Measurements from ENCODE around the gene RBL1. TPM values are rescaled to one million over a fixed set of nuclear protein-coding genes. Genes with fewer than 3 reads are reported as not detected.
"Not testable (repeated sequence)": the region's sequence is repeated elsewhere in the genome, so short reads cannot be mapped to it uniquely, and the experiment has no call there.

RBL1 gene
- total and polyA plus RNA-seq, 2 donors from 2014 or later = 1.3 to 6.5 TPM

GRCh38 chr20:37053230-37053950, 42.4 kb downstream of the RBL1 start:
- Histone ChIP-seq H3K9ac (ENCODE audit: low read length in 3 of 3) (no peak overlapping the region), H3K27me3 (ENCODE audit: control insufficient read depth, insufficient read depth, low read length) (no peaks in the 10 kb centered on the region), H3K4me3 (ENCODE audit: low read length in 3 of 3) (no peak overlapping the region), H3K36me3 (ENCODE audit: control insufficient read depth in 2 of 3, insufficient read depth in 3 of 3, low read length in 3 of 3) (peaks cover 0 to 3% (median 0%) of the 10 kb centered on the region in 3 donors), H3K9me3 (ENCODE audit: control insufficient read depth in 2 of 3, insufficient read depth in 1 of 3, low read length in 3 of 3) (no peaks in the 10 kb centered on the region), H3K27ac (ENCODE audit: low read depth in 2 of 2, low read length in 2 of 2) (no peak overlapping the region), H3K4me1 (ENCODE audit: control insufficient read depth in 2 of 3, insufficient read depth in 2 of 3, low read depth in 1 of 3, low read length in 3 of 3) (no peaks in the 10 kb centered on the region)
- DNase-seq (no peak), FAIRE-seq (no peak)
- TF ChIP-seq, protein P1, sequence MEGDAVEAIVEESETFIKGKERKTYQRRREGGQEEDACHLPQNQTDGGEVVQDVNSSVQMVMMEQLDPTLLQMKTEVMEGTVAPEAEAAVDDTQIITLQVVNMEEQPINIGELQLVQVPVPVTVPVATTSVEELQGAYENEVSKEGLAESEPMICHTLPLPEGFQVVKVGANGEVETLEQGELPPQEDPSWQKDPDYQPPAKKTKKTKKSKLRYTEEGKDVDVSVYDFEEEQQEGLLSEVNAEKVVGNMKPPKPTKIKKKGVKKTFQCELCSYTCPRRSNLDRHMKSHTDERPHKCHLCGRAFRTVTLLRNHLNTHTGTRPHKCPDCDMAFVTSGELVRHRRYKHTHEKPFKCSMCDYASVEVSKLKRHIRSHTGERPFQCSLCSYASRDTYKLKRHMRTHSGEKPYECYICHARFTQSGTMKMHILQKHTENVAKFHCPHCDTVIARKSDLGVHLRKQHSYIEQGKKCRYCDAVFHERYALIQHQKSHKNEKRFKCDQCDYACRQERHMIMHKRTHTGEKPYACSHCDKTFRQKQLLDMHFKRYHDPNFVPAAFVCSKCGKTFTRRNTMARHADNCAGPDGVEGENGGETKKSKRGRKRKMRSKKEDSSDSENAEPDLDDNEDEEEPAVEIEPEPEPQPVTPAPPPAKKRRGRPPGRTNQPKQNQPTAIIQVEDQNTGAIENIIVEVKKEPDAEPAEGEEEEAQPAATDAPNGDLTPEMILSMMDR (IDR thresholded peaks at IDR 0.05; ENCODE audit: borderline replicate concordance, extremely low read depth, insufficient read depth) = no peak
- intact Hi-C loops (cut with DNase I) = no loop called here

GRCh38 chr20:37042986-37043972, 52.5 kb downstream of the RBL1 start:
- TF ChIP-seq, protein P1 (IDR thresholded peaks at IDR 0.05; ENCODE audit: borderline replicate concordance, extremely low read depth, insufficient read depth) = no peak
- Histone ChIP-seq H3K4me1 (ENCODE audit: control insufficient read depth in 2 of 3, insufficient read depth in 2 of 3, low read depth in 1 of 3, low read length in 3 of 3) (no peaks in the 10 kb centered on the region), H3K27me3 (ENCODE audit: control insufficient read depth, insufficient read depth, low read length) (no peaks in the 10 kb centered on the region), H3K36me3 (ENCODE audit: control insufficient read depth in 2 of 3, insufficient read depth in 3 of 3, low read length in 3 of 3) (no peaks in the 10 kb centered on the region), H3K9me3 (ENCODE audit: control insufficient read depth in 2 of 3, insufficient read depth in 1 of 3, low read length in 3 of 3) (no peaks in the 10 kb centered on the region), H3K4me3 (ENCODE audit: low read length in 3 of 3) (no peak overlapping the region), H3K9ac (ENCODE audit: low read length in 3 of 3) (no peak overlapping the region), H3K27ac (ENCODE audit: low read depth in 2 of 2, low read length in 2 of 2) (no peak overlapping the region)
- intact Hi-C loops (cut with DNase I) = no loop called here
- no peak for FAIRE-seq
- no peak for DNase-seq

GRCh38 chr20:37039366-37039765, 56.4 kb downstream of the RBL1 start:
- DNase-seq; H3K36me3 ChIP-seq (ENCODE audit: control insufficient read depth in 2 of 3, insufficient read depth in 3 of 3, low read length in 3 of 3); H3K9me3 ChIP-seq (ENCODE audit: control insufficient read depth in 2 of 3, insufficient read depth in 1 of 3, low read length in 3 of 3); intact Hi-C loops (cut with DNase I); H3K27ac ChIP-seq (ENCODE audit: low read depth in 2 of 2, low read length in 2 of 2); FAIRE-seq; H3K27me3 ChIP-seq (ENCODE audit: control insufficient read depth, insufficient read depth, low read length); H3K9ac ChIP-seq (ENCODE audit: low read length in 3 of 3); H3K4me3 ChIP-seq (ENCODE audit: low read length in 3 of 3); H3K4me1 ChIP-seq (ENCODE audit: control insufficient read depth in 2 of 3, insufficient read depth in 2 of 3, low read depth in 1 of 3, low read length in 3 of 3): not testable (repeated sequence)

- Histone ChIP-seq H3K4me1 (ENCODE audit: control insufficient read depth in 2 of 3, insufficient read depth in 2 of 3, low read depth in 1 of 3, low read length in 3 of 3) (no peaks in the 10 kb centered on the region), H3K9me3 (ENCODE audit: control insufficient read depth in 2 of 3, insufficient read depth in 1 of 3, low read length in 3 of 3) (peaks cover 0 to 11% (median 0%) of the 10 kb centered on the region in 3 donors), H3K4me3 (ENCODE audit: low read length in 3 of 3) (no peak overlapping the region), H3K27me3 (ENCODE audit: control insufficient read depth, insufficient read depth, low read length) (no peaks in the 10 kb centered on the region), H3K27ac (ENCODE audit: low read depth in 2 of 2, low read length in 2 of 2) (no peak overlapping the region), H3K36me3 (ENCODE audit: control insufficient read depth in 2 of 3, insufficient read depth in 3 of 3, low read length in 3 of 3) (peaks cover 0 to 5% (median 0%) of the 10 kb centered on the region in 3 donors), H3K9ac (ENCODE audit: low read length in 3 of 3) (no peak overlapping the region)
- intact Hi-C loops (cut with DNase I) = no loop called here
- TF ChIP-seq, protein P1 (IDR thresholded peaks at IDR 0.05; ENCODE audit: borderline replicate concordance, extremely low read depth, insufficient read depth) = no peak
- DNase-seq (no peak), FAIRE-seq (no peak)
These were observed 63.7 kb downstream of the RBL1 start for GRCh38 chr20:37032077-37032476.
